ENCODE measurements around the gene CMIP.

CMIP gene

DNA sequence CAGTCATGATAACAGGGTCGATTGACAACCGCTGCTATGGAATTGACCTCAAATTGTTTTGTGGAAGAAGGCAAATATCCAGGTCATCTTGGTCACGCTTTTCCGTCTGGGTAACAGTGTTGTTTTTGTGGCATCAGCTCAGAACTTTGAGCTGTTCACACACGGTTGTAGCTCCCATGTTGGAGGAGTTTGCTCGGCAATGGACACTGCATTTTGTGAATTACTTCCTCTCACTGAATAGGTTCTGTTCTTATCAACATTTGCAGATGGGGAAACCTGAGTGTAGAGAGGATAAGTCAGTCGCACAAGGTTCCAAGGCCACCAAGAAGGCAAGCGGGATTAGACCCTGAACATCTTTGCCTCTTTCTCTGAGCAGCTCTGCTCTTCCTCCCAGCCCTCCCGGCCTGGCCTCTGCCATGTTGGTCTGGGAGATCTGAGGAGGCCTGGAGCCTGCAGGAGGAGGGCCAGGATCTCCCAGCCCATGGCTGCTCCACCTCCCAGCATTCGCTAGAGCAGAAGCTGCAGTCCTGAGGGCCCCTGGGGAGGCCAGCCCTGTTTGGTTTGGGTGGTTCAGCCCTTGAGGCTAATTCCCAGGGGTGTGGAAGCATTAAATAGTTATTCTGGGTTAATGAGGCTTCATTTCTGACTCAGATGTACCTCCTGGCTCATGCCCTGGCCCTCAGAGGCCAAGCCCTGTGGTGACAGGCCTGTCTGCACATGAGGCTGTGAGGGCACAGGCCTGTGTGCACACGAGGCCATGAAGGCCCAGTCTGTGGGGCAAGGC, 180.3 kb downstream of the CMIP start:
- no peak for DNase-seq (ENCODE audit: low spot score)

DNA sequence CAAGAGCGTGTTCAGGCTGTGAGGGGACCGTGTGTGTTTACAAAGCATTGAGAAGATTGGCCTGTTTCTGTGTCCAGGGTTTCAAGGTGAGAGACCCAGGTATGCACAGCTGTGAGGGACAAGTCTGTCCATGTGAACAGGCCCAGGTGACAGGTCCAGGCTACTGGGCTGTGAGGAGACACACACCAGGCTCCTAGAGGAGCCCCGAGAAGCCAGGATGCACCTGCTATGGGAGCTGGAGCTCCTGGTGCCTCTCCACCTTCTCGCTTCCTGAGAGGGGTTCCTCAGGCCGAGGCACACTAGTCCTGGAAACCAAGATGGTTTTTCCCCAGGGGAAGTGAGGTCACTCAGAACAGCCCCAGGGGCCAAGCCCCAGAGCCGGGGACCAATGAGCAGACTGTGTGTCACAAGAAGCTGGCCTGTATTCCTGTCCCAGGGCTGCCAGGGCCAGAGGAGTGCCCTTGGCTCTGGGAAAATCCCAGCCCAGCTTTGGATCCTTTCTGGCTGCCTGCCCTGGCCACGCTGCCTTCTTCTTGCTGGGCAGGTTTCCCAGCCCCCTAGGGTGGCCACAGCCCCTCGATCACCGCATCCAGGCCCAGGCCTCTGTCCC, 181.0 kb downstream of the CMIP start:
- no peak for DNase-seq (ENCODE audit: low spot score)

DNA sequence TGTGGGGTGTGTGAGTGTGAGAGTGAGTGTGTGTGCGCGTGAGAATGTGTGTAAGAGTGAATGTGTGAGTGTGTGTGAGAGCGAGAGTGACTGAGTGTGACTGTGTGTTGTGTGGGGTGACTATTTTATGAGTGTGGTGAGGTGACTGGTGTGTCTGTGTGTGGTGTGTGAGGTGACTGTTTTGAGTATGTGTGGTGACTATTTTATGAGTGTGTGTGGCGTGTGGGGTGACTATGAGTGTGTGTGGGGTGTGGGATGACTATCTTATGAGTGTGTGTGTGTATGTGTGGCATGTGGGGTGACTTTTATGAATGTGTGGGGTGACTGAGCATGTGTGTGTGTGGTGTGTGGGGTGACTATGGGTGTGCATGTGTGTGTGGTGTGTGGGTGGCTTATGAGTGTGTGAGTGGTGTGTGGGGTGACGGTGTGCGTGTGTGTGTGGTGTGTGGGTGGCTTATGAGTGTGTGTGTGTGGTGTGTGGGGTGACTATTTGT, 181.6 kb downstream of the CMIP start:
- DNase-seq (ENCODE audit: low spot score): no peak

DNA sequence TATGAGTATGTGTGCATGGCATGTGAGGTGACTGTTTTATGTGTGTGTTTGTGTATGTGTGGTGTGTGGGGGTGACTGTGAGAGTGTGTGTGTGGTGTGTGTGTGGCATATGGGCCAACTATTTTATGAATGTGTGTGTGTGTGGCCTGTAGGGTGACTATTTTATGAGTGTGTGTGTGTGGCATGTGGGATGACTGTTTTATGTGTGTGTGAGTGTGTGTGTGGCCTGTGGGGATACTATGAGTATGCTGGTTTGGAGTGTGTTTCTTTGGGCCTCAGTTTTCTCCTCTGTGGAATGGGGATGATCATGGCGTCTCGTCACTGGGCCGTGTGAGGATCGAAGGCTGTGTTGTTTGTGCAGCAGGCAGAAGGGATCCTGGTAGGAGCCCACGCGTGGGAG, 182.4 kb downstream of the CMIP start:
- DNase-seq (ENCODE audit: low spot score): no peak

DNA sequence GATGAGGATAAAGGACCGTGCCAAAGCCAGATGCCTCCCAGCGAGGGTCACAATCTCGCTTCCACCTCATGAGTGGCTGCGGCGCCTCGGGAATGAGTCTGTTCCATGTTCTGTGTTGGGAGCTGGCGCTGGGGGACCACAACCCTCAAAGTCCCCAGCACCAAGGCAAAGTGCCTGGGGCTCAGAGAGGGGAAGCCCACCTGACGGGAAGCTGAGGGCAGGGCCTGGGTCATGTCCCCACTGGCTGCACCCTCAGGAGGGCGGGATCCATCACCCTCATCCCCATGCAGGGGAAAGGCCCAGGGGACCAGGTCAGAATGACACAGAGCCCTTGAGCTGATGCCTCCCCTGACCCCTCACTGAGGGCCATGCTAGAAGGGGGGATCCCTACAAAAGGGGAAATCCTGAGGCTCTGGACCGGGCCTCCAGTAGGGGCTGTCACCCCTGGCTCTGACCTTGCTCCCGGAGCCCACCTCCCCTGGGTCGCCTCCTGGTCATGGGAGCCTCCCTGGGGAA, 183.2 kb downstream of the CMIP start:
- DNase-seq (ENCODE audit: low spot score): no peak

DNA sequence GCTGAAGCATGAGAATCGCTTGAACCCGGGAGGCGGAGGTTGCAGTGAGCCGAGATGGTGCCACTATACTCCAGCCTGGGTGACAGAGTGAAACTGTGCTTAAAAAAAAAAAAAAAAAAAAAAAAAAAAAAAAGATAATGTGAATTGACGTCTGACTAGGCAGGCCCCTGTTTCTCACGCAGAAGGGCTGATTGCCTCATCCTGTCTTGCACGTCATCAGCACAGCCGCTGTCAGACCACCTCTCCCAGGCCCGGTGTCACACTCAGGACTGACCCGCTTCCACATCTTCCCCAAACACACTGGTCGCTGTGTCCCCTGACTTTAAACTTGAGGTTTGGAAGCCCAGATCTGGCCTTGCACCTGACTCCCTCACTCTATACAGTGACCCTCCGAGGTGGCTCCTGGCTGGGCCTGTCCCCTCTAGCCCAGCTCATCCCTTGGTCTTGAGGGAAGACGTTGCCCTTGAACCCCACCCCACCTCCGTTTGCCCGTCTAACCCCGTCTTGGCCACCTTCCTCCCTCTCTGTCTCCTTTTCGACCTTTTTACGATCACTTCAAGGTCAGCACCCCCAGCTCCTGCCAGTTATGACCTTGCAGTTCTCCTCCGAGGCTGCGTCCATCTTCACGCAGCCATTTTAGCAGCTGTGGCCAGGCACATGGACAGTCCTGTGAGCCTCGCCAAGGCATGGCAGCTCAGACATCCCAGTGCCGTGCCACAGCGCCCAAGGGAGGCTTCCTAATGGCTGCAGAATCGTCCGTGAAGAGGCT, 184.6 kb downstream of the CMIP start:
- DNase-seq (ENCODE audit: low spot score): no peak

DNA sequence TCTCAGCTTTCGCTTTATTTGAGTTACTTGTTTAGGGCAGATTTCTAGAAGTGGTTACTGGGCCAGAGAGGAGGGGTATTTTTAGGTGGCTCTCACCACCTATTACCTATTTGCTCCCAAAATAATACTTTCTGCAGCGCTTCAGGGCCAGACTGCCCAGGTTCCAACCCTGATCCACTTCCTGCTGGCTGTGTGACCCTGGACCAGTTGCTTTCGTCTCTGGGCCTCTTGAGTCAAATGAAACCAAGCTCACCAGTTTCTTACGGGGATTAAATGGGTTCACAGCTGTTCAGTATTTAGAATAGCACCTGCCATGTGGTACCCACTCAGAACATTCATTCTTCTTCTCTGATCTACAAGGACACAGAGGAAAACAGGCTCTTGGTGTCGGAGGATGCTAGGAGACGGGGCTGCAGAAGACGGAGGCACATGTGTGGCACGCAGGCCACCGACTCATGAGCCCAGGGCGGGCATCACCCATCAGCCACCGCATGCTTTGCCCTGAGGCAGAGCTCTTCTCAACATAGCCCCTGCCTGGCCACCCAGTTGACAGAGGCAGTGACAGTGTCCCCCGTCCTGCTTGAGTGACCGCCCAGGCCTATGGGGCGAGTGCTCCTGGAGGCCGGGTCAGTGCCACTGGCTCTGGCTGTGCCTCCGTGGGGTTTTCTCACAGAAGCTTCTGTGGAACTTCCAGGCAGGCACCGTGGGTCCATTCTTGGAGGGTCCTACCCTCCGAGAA, 185.5 kb downstream of the CMIP start:
- DNase-seq (ENCODE audit: low spot score): no peak

DNA sequence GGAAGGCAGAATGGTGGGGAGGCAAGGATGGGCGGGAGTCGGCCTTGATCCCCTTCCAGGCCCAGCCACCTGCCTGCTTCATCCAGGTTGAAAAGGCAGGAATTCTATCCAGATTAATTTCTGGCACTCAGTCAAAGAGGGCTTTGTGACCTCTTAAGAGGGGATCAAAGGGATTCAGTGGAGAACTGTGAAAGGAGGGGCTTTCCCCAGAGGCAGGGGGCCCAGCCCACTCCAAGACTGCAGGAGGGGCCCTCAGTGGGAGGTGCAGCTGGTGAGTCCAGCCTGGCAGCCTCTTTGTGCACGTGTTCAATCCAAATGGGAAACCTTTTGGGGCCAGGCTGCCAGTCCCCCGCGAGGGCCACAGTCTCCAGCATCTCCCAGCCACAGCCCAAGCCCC, 186.0 kb downstream of the CMIP start:
- no peak for DNase-seq (ENCODE audit: low spot score)

DNA sequence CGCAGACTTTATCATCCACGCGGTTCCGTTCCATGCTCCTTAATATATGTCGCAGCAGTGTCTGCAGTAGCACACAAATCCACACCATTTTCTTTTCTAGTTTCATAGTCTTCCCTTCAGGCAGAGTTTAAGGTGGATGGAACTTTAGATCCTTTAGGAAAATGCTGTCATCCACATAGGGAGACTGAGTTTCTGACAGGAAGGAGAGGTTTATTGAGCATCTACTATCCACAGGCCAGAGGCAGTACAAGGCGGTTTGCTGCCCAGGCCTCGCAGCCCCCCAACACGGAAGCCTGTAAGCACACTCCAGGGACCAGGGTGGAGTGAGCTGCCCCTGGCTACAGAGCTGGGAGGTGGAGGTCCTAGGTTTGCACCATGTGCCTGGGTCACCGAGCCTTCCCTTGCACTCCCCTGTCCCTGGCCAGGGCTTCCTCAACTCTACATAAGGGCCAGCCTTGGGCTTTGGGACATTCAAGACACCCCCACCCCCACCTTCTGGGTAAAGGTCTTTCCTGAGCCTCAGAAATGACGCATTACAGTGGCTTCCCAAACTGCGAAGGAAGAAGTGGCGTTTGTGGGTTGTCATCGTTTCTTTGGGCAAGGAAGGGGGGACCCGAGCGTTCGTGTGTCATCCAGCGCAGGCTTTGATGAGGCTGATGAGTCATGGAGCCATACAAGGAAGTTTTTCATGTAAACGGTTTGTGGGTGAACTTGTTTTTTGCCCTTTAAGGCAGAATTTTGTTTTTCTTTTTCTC, 188.0 kb downstream of the CMIP start:
- DNase-seq (ENCODE audit: low spot score): no peak

DNA sequence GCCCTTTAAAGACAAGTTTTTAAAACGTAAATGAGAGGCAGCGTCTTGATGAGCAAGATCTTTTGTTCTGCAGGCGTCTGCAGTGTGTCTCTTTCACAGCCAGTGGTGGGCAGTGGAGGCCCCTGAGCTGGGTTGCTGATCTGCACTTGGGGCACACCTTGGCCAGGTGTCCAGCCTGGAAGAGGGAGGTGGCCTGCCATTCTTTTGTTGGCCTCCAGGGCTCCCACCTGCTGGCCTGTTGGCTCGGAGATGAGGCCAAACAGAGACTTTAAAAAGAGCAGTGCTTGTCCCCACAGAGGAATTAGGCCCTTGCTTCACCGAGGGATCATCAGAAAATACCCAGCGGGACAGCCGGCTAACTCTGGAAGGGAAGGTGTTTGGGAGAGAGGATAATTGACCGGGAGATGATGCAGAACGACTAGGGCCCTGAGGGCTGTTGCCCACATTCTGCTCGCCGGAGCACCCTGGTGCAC, 188.6 kb downstream of the CMIP start:
- no peak for DNase-seq (ENCODE audit: low spot score)

DNA sequence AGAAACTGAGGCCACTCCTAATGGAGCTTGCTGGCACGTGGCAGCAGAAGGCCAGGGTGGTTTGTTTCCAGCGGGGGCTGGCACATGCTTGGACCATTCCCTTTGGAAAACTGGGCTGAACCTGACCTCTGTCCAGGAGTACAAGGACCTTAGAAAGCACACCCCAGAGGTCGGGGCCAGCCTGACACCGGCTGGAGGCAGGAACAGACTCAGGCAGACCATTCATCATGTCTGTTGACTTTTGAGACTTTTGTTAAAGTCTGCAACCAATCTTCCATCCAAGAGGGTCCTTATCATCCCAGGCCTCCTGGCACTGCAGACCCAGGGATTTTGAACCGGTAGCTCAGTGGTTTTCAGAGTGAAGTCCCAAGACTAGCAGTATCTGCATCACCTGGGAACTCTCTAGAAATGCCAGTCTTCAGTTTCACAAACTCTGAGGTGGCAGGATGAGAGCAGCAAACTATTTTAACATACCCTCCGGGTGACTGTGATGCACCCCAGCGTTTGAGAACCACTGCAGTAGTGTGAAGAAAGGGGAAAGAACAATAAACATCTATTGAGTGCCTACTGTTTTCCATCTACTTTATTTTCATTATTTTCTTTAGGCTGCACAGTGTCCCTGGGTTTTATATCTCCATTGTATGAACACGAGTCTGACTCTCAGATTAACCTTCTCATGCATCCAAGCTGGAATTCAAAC, 189.2 kb downstream of the CMIP start:
- DNase-seq (ENCODE audit: low spot score): no peak

DNA sequence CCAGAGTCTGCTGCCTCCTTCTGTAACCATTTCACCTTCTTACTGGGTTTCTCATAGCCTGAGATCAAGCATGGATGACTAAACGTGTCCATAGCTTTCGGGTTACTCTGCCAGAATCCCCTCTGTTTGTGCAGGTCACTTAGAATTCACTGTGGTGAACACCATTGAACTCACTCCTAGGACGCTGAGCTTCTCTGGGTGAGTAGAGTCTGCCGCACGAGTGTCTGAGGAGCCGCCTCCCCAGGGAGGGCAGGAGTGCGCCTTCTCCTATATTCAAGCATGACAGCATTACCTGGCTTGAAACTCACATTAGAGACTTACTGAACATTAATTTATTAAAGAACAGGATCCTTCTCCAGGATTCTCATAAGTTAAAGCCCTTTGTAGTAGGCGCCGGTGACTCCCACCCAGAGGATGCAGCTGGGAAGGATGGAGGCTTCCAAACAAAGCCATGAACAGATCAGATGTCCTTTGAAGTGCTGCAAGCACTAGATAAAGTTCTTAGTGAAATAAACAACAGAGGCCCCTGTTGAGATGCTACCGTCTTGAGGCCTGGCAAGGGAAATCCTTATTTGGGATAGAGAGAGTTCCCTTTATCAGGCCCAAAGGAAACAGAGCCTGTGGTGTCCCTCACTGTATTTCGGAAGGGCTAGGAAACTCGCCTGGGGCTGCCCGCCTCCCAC, 189.9 kb downstream of the CMIP start:
- DNase-seq (ENCODE audit: low spot score): no peak

DNA sequence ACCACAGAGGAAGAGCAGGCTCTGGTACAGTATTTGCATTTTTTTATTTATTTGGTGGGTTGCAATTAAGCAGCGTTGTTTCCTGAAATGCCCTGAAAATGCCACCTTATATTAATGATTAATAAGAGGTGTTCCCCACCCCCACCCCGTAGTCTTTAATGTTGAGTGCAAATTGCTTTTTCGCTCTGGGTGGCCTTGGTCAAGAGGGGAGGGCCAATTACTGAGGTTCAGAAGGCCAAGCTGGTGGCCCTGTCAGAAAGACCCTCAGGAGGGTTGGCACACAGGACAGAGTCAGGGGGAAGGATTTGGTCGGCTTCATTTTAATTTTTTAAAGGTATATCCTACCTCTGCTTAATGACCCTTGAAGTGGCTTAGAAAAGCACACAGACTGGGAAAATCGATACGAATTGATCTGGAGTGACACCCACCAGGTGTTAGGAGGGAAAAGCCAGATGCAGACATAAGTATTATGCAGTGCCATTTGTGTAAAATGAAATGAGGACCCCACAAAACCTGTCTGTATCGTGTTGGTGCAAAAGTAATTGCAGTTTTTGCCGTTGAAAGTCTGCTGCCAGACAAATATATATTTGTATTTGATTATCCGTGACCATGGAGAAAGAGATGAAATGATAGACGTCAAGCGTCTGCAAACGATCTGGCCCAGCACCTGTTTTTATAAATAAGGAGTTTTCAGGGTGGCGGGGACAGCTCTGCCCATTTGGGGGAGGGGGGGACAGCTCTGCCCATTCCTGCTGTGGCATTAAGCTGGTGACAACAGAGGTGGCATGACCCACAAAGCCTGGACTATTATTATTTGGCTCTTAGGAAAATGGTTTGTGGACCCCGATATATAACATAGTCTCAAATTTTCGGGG, 190.7 kb downstream of the CMIP start:
- no peak for DNase-seq (ENCODE audit: low spot score)

DNA sequence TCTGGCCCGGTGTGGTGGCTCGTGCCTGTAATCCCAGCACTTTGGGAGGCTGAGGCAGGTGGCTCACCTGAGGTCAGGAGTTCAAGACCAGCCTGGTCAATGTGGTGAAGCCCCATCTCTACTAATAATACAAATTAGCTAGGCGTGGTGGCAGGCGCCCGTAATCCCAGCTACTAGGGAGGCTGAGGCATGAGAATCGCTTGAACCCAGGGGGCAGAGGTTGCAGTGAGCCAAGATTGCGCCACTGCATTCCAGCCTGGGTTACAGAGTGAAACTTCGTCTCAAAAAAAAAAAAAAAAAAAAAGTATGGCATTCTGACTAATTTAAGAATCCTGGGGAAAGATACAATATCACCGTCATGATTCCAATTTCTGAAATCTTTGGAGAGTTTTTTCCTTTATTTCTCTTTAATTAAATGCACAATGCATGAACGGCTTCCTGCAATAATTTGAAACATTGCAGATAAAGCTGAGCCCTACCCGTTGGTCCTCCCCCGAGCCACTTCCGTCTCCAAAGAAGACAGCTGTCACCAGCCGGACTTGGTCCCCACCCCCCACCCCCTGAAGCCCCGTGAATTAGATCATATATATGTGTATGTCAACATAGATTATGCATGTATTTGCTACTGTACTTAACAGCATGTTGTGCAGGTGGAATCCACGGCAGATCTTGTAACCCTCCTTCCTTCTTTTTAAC, 191.8 kb downstream of the CMIP start:
- no peak for DNase-seq (ENCODE audit: low spot score)

DNA sequence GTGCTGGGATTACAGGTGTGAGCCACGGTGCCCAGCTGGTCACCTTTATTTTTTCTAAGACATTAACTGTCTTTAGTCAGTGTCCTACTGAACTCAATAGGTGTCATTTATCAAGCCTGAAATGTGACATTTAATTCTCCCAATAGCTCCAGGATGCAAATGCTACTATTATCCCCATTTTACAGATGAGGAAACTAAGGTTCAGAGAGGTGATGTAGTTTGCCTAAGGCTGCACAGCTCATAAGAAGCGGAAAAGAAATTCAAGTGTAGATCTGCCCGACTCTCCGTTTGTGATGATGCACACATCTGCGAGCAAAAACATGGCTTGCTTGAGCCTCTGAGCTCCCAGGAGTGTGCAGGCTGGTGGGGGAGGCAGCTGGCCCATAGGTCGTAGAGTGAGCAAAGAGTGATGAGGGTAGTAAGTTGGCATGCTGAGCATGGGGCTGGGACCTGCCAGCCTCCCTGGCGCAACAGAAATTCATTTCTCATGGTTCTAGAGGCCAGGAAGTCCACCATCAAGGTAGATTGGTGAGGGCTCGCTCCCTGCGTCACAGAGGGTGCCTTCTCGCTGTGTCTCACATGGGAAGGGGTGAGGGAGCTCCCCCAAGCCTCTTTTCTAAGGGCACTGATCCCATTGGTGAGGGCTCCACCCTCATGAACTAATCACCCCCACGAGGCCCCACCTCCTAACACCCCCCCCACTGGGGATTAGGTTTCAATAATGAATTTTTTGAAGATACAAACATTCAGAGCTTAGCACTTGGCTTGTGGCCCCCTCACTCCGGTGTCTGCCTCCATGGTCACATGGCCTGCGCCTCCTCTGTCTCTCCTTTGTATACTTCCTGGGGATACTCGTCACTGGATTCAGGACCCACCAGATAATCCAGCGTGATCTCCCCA, 193.0 kb downstream of the CMIP start:
- no peak for DNase-seq (ENCODE audit: low spot score)

DNA sequence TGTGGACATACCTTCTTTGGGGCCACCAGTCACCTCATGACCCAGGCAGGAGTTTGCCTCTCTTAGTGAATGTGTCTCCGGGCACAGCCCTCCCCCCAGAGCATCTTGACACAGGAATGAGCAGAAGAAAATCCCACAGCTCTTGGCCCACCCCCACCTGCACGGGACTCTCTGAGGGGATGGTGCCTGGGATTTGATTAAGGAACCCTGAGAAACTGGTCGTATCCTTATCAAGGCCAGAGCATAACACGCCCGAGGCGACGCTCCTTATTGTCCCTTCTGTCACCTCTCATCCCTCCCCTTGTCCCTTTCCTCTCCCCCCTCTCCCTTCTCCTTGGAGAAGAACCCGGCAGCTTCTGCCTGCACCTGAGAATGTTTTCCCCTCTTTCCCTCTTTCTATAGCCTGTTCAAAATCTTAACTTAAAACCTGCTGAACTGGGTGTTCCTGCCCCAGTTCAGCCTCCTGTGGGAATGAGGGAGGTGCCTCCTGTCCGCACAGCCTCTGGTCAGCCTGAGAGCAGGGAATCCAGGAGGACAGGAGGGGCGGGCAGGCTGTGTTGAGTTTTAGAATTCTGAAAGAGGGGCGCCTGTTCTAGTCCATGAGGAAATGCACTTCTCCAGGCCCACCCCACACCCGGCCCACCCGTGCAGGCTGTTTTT, 193.8 kb downstream of the CMIP start:
- no peak for DNase-seq (ENCODE audit: low spot score)

DNA sequence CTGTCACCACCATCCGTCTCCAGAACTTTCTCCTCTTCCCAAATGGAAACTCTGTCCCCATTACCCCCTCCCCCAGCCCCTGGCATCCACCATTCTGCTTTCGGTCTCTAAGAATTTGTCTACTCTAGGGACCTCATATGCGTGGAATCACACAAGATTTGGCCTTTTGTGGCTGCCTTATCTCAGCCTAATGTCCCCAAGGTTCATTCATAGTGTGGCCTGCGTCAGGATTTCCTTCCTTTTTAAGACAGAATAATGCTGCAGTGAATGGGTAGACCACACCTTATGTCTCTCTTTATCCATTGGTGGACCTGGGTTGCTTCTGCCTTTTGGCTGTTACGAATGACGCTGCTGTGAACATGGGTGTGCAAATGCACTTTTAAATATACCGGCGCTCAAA, 194.7 kb downstream of the CMIP start:
- DNase-seq (ENCODE audit: low spot score): no peak

Data from HuH-7.5 (cell line).